GM19351 (cell line): ENCODE results near the gene PSMB9.
"Not testable (repeated sequence)": the region's sequence is repeated elsewhere in the genome, so short reads cannot be mapped to it uniquely, and the experiment has no call there.

Experiments
- ATAC-seq: cut with Tn5 transposase; IDR thresholded peaks from one replicate; pipeline ENCODE4 v1.9.1; 2021; ENCODE audit warnings: mild to moderate bottlenecking, moderate library complexity; ENCODE audit not compliant: unreplicated experiment

The PSMB9 gene

GRCh38 chr6:32853541-32854375, at the start of gene PSMB9, which contains the start of gene TAP1:
TSS of gene PSMB9 (plus strand) at chr6:32854192. CDS start at chr6:32854230, 38 bp downstream.
TSS of gene TAP1 (minus strand) at chr6:32853704. CDS start at chr6:32853636, 68 bp downstream.
- ATAC-seq: peak; percentile 79

- not testable (repeated sequence) for ATAC-seq
Measured at GRCh38 chr6:32805404-32805803, 48.6 kb upstream of the PSMB9 start.

GRCh38 chr6:32807020-32807580, 46.9 kb upstream of the PSMB9 start:
- no peak for ATAC-seq

GRCh38 chr6:32809171-32809570, 44.8 kb upstream of the PSMB9 start:
- ATAC-seq: no peak

GRCh38 chr6:32814145-32814544, 39.8 kb upstream of the PSMB9 start:
- ATAC-seq: no peak

GRCh38 chr6:32815115-32815514, 38.9 kb upstream of the PSMB9 start:
- ATAC-seq: no peak

- ATAC-seq: peak; percentile 54
Measured at GRCh38 chr6:32815996-32816395, 38.0 kb upstream of the PSMB9 start.

GRCh38 chr6:32816746-32817204, 37.2 kb upstream of the PSMB9 start, which contains the start of gene HLA-DOB:
TSS of gene HLA-DOB (minus strand) at chr6:32817002. CDS start at chr6:32816951, 51 bp downstream.
- ATAC-seq: peak; percentile 69

- ATAC-seq: no peak
Measured at GRCh38 chr6:32818867-32819266, 35.1 kb upstream of the PSMB9 start.

- no peak for ATAC-seq
Measured at GRCh38 chr6:32819729-32820128, 34.3 kb upstream of the PSMB9 start.

- ATAC-seq: no peak
Measured at GRCh38 chr6:32825966-32826365, 28.0 kb upstream of the PSMB9 start.

- no peak for ATAC-seq
Measured at GRCh38 chr6:32827025-32827424, 27.0 kb upstream of the PSMB9 start.

- no peak for ATAC-seq
Measured at GRCh38 chr6:32829495-32829894, 24.5 kb upstream of the PSMB9 start.

- no peak for ATAC-seq
Measured at GRCh38 chr6:32830017-32830416, 24.0 kb upstream of the PSMB9 start.

GRCh38 chr6:32830936-32831335, 23.1 kb upstream of the PSMB9 start:
- no peak for ATAC-seq

- no peak for ATAC-seq
Measured at GRCh38 chr6:32832535-32832934, 21.5 kb upstream of the PSMB9 start.

GRCh38 chr6:32833664-32834063, 20.3 kb upstream of the PSMB9 start:
- no peak for ATAC-seq

- no peak for ATAC-seq
Measured at GRCh38 chr6:32835167-32835893, 18.7 kb upstream of the PSMB9 start.

GRCh38 chr6:32836873-32837272, 17.1 kb upstream of the PSMB9 start:
- ATAC-seq: no peak

- ATAC-seq: no peak
Measured at GRCh38 chr6:32837651-32838113, 16.3 kb upstream of the PSMB9 start.
